Ammon's horn (tissue), 1 donor: ENCODE data around the gene SLC25A41.
"Not testable (repeated sequence)": the region's sequence is repeated elsewhere in the genome, so short reads cannot be mapped to it uniquely, and the experiment has no call there.

Experiments used
- DNase-seq: peaks from one replicate; pipeline ENCODE4 v3.0.0-alpha.2; 2016; ENCODE audit warnings: low spot score

The SLC25A41 gene

DNA sequence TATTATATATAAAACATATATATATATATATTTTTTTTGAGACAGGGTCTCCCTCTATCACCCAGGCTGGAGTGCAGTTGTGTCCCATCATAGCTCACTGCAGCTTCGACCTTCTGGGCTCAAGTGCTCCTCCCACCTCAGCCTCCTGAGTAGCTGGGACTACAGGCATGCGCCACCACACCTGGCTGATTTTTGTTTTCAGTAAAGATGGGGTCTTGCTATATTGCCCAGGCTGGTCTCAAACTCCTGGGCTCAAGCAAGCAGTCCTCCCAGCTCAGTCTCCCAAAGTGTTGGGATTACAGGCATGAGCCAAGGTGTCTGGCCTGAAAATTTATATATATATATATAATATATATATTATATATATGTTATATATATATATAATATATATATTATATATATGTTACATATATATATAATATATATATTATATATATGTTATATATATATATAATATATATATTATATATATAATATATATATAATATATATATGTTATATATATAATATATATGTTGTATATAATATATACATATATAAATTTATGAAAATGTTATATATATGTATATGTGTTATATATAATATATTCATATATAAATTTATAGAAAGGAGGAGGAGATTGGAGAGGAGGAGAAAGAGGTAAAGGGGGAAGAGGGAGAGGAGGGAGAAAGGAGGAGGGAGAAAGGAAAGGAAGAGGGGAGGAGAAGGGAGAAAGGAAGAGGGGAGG lies 4.7 kb downstream of the SLC25A41 start:
- DNase-seq: not testable (repeated sequence)

DNA sequence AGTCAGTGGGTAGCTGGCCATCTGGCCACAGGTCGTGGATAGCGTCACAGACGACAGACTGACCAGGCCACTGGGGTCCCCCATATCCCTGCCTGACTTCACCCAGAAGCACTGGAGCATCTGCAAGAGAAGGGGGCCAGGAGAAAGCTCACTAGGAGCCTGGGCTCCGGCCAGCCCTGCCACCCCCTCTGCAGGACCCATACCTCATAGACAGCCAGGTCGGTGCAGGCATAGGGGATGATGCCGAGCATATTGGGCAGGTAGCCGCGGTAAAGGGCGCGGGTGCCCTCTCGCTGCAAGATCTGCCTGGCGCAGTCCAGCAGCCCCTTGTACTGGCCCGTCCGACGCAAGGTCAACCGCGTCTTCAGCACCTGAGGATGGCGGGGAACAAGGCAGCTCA lies 6.4 kb downstream of the SLC25A41 start:
- no peak for DNase-seq

DNA sequence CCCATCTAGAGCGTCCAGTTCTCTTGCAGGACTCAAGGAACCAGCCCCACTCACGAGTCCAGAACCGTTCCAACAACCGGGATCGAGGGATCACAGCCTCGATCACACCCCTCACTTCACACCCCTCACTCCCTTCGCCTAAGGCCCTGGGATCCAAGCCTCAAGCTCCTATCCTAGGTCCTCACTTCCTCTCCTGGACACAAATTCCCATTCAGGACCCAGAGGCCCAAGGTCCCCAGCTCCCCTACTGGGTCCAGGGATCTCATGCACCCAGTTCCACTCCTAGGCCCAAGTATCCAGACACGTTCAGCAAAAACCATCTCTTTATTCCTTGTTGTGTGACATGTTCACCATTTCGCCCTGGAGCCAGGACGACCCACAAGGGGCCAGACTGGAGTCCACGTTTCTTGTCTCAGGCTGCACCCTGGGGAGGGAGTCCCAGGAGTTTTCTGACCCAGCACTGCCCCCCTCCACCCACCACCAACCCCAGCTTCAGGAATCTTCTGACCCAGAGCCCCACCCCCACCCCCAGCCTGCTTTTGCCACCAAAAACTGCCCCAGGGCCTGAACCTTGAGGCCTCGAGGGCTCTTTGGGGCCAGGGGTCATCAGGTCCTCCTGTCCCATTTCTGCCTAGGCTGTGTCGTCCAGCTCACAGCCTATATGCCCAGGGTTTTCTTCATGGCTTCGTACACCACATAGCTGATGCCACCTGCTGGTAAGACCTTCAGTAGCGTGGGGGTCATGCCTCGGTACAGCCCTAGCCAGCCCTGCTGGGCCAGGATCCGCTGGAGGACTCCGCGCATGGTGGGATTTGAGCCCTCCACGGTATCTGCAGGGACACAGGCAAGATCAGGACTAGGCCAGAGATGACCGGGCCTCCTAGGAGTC lies 7.6 kb downstream of the SLC25A41 start:
- DNase-seq: no peak

DNA sequence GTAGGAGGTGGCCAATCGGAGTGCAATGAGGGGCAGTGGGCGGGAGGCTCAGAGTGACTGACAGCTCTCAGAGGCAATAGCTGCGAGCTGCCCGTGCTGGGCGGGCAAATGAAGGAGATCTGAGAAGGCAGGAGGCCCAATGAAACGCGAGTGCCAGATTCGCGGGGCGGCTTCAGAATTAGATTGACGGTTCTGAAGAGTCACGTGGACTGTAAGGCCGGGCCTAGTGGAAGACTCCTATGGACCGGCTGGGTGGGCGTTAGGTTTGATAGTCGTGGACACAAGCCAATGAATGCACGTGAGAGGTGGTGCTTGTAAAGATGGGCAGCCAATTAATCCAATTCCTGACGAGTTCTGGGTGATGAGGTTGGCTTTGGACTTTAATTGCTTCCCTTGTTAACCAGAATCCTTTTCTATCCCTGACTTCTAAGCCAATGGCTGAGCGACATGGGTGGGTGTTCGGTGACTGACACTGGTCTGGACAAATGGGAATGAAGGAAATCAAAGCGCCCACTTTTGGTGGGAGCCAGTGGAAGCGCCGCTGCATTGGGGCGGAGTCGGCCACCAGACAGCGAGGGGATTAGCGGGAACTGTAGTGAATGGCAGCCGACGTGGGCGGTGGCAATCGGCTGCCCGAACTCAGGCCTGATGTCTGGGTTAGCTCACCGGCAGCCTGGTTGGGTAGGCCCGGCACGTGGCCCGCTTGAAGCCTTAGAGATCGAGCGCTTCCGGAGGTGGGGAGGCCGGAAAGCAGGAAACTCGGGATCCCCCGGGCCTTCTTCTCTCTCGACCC lies 8.4 kb downstream of the SLC25A41 start:
- DNase-seq: peak; percentile 100

DNA sequence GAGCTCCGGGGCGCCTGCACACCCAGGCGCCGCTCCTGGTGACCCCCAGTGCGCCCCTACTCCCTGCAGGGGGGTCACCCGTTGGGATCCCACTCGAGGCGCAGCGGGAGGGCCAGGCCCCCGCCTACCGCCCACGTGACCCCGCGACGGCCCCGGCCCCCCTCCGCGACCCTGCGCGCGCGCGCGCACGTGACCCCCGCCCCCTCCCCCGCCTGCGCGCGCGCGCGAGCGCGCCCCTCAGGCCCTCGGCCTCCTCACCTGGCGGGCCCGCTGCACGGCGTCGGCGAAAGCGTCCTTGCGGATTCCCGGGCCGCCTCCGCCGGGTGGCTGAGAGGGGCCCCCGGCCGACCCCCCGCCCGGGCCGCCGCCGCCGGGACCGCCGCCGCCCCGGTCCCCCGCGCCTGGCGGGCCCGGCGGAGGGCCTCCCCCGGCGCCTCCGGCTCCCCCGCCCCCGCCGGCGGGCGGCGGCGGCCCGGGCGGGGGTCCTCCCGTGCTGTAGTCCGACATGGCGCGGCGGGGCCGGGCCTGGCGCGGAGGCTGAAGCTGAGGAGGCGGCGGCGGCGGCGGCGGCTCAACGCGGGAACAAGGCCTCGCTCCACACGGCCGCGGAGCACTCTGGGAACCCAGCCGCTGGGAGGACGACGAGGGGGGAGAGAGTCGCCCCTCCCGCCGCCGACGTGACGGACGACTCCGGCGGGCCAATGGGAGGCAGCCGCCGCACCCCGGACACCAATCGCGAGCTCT lies 9.2 kb downstream of the SLC25A41 start, which contains the start of gene KHSRP:
TSS of gene KHSRP (minus strand) at position 617 of the 744 bp plus-strand sequence. CDS start at position 507, 110 bp downstream.
- DNase-seq: no peak

DNA sequence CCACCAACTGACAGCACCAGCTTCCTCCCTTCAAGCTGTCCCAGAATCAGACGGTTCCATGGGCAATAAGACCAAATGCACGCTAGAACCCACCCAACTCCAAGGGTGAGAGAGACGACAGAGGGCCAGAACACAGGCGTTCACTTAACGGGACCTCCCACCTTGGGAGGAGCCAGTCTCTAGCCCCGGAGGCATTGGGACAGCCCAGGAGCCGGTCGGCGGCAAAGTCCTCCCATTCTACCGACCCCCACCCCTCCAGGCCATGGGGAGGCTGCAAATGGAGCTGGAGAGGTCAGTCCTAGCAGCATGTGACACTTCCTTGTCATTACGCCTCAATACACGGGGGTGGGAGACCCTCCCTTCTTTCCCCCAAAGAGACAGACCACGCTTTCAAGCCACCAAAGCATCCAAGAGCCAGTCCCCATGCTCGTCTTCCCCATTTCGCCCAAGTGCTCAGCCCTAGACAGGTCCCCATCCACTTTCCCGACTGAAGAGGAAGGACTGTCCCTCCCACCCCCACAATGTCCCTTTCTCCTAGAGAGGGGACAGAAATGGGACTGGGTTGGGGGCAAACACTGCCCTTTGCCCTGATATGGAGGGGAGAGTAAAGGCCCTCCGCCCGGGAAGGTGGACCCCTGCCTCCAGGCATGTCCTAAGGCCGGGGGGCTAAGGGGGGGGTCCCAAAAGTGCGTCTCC lies 9.9 kb downstream of the SLC25A41 start:
- DNase-seq: no peak

DNA sequence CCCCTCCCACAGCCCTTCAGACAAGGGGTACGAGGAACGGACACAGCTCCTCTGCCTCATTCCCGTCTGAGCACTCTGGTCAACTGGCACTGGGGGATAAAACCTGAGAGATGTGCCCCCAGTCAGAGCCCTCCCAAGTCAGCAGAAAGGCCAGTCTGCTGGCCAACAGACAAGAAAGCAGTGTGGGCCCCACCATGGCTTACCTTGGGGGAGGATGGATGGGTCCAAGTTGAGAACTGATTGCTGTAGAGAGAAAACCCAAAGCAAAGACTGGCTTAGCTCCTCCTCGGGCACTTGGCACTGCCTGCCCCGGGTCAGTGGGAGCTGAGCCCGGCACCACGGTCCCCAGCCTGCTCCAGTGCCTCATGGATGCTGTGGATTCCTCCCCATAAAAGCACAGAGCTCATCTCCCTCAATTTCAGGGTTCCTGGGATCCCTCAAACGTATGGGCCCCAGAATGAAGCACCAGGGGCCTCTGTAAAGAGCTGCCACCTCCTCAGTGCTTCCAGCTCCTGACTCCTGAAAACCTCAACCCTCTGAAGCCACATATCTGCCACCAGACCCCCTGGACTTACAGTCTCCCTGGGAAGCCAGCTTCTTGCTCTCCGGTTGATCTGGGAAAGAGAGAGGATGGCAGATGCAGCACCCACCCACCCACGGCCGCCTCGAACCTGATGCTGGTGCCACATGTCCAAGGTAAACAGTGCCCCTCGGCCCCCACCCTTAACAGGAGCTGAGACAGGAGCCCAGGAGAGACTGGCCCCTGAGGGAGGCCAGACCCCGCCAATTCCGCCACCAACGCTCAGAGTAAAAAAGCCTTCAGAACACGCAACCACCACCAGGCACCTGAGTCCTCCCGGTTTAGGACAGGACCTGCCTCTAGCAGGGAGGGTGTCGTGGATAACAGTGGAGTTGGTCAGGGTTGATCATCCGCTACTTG lies 12.2 kb downstream of the SLC25A41 start:
- DNase-seq: no peak

DNA sequence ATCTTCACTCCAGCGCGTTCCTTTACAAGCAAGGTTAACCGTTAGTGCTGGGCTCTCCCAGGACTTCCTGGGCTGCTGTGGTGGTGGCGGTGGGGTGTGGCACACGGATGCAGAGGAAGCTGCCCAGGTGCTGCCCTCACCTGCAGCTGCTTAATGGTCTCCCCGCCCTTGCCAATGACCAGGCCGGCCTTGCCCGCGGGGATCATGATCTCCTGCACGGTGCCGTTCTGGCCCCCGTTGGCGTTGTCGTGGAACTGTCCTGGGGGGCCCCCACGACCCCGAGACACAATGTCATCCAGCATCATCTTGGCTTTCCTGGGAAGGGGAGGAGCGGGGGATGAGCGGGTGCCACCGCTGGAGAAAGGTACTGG lies 15.0 kb downstream of the SLC25A41 start:
- DNase-seq: no peak

DNA sequence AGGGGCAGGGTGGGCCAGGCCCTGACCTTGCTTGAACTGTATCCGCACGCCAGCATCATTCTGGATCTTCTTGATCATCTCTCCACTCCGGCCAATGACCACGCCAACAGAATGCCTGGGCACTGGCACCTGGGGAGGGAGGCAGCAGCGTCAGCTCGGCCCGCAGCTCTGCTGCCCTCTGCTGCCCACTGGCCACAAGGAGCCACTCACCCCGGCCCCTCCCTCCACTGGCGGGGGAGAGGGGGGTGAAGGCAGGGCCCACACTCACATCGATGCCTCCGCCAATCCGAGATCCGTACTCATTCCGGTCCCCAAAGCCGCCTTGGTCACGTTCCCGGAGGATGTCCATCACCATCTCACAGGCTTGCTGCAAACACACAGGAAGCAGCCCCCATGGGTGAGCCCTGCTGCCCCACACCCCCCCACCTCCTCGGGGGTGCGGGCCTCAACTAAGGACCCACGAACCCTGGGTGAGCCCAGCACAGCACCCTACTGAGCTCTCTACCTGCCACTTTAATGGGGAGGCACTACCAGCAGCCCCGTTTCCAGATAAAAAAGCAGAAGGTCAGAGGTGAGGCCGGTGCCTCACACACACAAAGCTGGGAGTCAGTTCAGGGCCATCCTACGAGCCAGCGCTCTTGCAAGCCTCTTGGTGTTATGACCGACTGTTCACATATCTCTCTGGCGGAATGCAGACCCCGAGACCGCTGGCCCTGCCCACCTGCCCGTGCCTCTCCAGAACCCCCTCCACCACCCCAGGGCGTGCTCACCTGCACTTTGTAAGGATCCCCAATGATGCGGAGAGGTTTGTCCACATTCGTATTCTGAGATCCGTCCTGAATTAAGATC lies 15.6 kb downstream of the SLC25A41 start:
- DNase-seq: peak; percentile 60

DNA sequence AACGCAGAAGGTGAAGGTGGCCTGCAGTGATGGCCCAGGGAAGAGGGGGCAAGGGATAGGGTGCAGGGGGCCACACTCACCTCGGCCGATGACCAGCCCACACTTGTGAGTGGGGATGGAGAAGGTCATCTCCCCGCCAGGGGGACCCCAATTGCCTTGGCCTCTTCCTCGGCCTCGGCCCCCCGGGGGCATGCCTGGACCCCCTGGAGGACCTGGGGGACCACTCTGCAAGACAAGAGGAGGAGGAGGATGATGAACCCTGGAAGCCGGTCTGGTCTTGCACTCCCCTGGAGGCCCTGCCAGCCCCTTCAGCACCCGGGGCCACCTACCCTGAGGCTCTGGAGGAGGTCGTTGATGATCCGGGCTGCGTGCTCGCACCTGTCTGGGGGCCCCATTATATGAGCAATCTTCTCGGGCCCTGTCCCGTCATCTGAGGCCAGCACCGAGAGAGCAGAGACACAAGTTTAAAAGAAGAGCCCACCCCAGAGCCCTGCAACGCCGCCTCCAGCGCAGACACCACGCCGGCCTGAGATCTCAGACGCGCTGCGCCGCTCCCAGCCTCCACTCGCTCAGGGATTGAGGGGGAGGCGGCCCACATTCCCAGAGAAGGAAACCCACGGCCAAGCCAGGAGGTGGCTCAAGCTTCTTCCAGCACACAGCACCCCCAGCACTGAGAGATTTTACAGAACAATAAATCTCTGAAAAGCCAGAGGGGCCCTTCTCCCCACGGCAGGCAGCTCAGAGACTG lies 16.7 kb downstream of the SLC25A41 start:
- DNase-seq: no peak

DNA sequence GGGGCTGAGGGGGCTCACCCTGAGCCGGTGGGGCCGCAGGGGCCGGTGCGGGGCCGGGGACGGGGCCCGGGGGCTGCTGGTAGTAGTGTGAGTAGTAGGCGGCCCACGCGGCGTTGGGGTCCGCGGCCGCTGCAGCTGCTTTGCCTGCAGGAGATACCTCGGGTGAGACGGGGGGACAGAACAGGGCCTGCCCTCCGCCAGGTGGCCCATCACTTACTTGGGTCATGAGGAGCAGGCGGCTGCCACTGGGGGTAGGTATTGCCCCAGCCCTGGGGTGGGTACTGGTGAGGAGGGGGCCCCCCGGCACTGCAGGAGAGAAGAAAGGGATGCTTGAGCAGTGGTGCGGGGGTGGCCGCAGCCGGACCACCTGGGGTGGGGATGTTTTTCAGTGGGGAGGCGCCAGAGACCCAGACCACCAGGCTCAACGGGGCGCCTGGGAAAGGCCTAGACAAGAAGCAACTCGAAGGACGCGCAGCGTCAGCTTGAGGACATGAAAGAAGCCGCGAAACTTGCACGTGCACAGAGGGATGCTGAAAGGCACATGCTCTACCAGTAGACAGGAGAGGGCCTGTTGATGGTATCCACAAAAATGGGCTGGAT lies 17.9 kb downstream of the SLC25A41 start:
- no peak for DNase-seq

DNA sequence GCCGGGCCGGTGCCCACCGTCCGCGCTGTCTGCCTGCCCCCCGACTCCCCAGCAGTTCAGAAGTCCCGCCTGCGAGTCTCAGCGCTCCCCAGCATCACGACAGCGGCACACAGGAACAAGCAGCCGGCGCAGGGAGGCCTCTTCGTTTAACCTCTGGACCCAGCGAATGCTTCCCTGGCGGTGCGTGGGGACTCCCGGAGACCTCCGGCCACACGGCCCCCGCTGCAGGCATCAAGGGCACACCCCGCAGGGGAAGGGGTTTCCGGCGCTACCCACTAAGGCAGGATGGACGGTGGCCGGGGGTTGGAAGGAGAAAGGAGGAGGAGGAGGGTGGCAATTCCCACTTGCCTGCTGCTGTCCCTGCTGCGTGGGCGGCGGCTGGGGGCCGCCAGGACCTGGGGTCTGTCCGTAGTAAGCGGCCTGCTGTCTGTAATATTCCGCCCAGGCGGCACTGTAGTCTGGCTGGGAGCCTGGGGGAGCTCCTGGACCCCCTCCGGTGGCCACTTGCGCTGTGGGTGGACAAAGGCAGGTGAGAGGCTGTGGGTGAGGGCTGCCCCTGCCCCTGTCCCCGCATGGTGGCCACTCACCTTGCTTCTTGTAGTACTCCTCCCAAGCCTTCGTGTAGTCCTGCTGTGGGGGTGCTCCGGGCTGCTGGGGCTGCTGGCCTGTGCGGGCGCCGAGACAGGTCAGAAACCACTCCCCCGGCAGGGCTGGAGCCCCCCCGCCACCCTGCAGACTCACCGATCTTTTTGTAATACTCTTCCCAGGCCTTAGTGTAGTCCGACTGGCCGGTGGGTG lies 18.6 kb downstream of the SLC25A41 start:
- no peak for DNase-seq

DNA sequence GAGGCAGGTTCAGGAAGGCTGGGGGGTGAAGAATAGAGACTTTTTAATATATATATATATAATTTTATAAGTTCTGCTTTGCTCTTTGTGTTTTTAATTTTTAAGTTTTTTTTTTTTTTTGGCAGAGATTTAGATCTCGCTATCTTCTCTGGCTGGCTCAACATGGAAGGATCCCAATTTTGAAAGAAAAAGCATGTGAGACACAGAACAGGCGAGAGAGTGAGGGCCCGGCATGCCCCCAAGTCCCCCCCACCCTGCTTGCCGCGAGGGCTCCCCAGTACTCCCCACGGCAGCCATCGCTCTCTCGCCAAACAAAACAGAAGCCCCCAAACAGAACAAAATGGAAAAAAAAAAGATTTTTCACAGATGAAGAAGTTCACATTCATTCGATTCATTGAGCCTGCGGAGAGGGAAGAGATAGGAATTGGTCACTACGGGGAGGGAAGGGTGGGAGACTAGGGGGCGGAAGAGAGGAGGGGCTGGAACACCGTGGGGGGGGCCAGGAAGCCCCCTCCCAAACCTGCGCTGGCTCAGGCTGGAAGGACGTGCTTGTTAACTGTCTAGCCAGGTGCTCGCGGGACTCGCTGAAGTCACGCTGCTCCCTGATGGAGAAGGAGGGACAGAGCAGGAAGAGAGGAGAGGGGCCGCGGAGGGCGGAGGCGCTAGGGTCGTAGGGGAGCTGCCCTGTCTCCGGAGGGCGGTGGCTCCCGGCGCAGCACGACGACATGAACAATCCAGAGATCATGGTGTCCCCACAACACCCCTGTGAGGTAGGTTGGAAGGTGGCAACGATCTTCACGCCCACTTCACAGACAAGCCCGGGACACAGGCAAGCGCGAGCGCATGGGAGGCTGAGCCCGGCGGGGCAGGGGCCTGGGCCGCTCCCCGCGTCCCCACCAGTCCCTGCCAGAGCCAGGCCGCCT lies 19.6 kb downstream of the SLC25A41 start:
- DNase-seq: no peak

DNA sequence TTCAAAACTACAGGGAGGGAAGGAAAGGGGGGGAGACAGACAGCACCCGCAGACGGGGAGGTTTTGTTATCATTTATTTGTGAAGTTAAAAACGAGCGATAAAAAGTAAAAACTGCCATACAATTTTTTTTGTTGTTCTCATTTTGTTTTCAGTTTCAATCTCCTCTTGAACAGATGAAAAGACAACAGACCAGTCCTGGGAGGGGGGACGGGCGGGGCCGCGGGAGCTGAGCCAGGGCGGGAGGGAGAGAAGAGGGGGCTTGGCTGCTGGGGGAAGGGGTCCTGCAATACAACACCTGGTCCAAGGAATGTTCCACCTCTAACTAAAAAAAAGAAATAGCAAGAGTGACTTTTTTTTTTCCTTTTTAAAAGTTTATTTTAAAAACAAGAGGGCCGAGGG lies 20.3 kb downstream of the SLC25A41 start:
- DNase-seq: no peak

DNA sequence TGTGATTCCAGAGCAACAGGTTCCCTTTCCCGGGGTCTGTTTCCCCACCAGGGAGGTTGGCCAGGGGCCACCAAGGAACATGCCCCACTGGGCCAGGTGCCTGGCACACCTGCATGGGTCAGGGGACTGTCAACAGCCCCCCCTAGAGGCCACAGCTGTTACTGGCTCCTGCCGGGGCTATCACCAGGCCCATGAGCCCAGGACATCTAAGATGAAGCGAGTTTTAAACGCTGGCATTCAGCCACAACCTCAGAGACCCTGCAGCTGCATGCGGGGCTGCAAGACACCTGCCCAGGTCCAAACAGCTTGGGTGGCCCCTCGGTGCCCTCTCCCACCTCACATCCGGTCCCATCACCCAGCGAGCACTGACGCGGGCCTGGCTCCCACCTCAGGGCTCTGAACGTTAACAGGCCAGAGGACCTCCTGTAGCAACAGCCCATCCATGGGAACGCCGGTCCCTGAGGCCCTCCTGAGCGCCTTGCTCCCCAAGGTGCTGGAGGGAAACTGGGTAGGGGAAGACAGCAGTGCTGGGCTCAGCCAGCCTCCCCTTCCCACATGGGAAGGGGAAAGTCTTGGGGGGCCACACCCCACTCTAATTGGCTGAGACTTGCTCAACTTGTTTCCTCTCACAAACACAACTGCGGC lies 21.0 kb downstream of the SLC25A41 start:
- DNase-seq: no peak
